ENCODE measurements around the gene GDF15. TPM values are rescaled to one million over a fixed set of nuclear protein-coding genes. Genes with fewer than 3 reads are reported as not detected.
A peak's percentile ranks its signal among the peaks of the same experiment; 100 is the strongest.

Gene GDF15
- total RNA-seq, 1 donor from 2014 or later: 0.33 TPM

- peak overlapping the region; percentile 46 for H3K27ac ChIP-seq (replicated peaks)
- H3K4me1 ChIP-seq: peaks cover 66% of the 10 kb centered on the region
- TF ChIP-seq CTCF (IDR thresholded peaks at IDR 0.05; ENCODE audit: borderline replicate concordance): no peak
- H3K27me3 ChIP-seq (ENCODE audit: low read depth): no peaks in the 10 kb centered on the region
- H3K4me3 ChIP-seq: peak overlapping the region; percentile 66
- no peaks in the 10 kb centered on the region for H3K9me3 ChIP-seq (replicated peaks)
- intact Hi-C loops (cut with micrococcal nuclease): no loop called here
- no peak for DNase-seq
- peaks cover 13% of the 10 kb centered on the region for H3K36me3 ChIP-seq
Observed at GRCh38 chr19:18432275-18433014, 46.5 kb downstream of the GDF15 start.

DNA sequence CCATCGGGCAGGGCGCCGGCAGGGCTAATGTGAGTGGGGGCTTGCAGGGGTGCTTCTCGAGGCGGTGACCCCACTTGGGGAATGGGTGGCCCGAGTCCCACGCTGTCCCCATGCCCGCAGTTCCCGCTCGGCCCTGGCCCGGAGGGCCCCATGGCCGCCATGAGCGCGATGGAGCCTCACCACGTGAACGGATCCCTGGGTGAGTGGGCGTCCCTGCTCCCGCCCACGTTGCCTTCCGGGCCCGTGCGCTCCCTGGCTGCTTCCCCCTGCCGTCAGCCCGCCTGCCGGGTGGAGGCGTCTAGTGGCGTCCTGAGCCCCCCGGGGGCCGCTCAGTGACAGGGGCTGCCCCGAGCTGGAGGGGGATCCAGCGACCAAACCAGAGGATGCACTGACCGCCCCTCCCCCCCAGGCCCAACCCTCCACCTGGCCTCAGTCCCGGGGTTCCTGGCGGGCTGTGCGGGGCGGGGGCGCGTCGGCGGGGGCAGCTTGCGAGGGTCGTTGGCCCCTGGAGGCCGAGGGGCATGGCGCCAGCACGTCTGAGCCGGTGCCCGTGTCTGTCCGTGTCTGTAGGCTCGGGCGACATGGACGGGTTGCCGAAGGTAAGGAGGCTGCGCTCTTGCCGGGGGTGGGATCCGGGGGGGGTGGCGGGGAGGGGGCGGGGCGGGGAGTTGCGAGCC is 47.2 kb downstream of the GDF15 start:
- no peak for TF ChIP-seq CTCF (IDR thresholded peaks at IDR 0.05; ENCODE audit: borderline replicate concordance)
- Histone ChIP-seq H3K9me3 (replicated peaks) (no peaks in the 10 kb centered on the region), H3K27ac (replicated peaks) (peak overlapping the region; percentile 46), H3K27me3 (ENCODE audit: low read depth) (no peaks in the 10 kb centered on the region), H3K36me3 (peaks cover 13% of the 10 kb centered on the region), H3K4me3 (peak overlapping the region; percentile 66), H3K4me1 (peaks cover 68% of the 10 kb centered on the region)
- intact Hi-C loops (cut with micrococcal nuclease): no loop called here
- no peak for DNase-seq

- Histone ChIP-seq H3K36me3 (peaks cover 13% of the 10 kb centered on the region), H3K27me3 (ENCODE audit: low read depth) (no peaks in the 10 kb centered on the region), H3K4me3 (peak overlapping the region; percentile 66), H3K4me1 (peaks cover 68% of the 10 kb centered on the region), H3K9me3 (replicated peaks) (no peaks in the 10 kb centered on the region), H3K27ac (replicated peaks) (peak overlapping the region; percentile 46)
- no peak for TF ChIP-seq CTCF (IDR thresholded peaks at IDR 0.05; ENCODE audit: borderline replicate concordance)
- DNase-seq: no peak
- intact Hi-C loops (cut with micrococcal nuclease): no loop called here
Observed at GRCh38 chr19:18433735-18434398, 47.9 kb downstream of the GDF15 start.

- Histone ChIP-seq H3K27me3 (ENCODE audit: low read depth) (no peaks in the 10 kb centered on the region), H3K4me3 (peak overlapping the region; percentile 66), H3K9me3 (replicated peaks) (no peaks in the 10 kb centered on the region), H3K4me1 (peaks cover 66% of the 10 kb centered on the region), H3K27ac (replicated peaks) (peak overlapping the region; percentile 46), H3K36me3 (peaks cover 13% of the 10 kb centered on the region)
- no peak for DNase-seq
- TF ChIP-seq CTCF (IDR thresholded peaks at IDR 0.05; ENCODE audit: borderline replicate concordance): no peak
- intact Hi-C loops (cut with micrococcal nuclease): no loop called here
Observed at GRCh38 chr19:18434411-18435175, 48.6 kb downstream of the GDF15 start.

- no peak for DNase-seq
- TF ChIP-seq CTCF (IDR thresholded peaks at IDR 0.05; ENCODE audit: borderline replicate concordance): no peak
- Histone ChIP-seq H3K27me3 (ENCODE audit: low read depth) (no peaks in the 10 kb centered on the region), H3K27ac (replicated peaks) (no peak overlapping the region), H3K4me3 (no peak overlapping the region), H3K9me3 (replicated peaks) (no peaks in the 10 kb centered on the region), H3K36me3 (peaks cover 13% of the 10 kb centered on the region), H3K4me1 (peaks cover 59% of the 10 kb centered on the region)
- intact Hi-C loops (cut with micrococcal nuclease): no loop called here
Observed at GRCh38 chr19:18435178-18435841, 49.4 kb downstream of the GDF15 start.

Measured in left ventricle myocardium inferior (tissue), 1 donor.